ENCODE results near the gene LIN37.
"Not testable (repeated sequence)": the region's sequence is repeated elsewhere in the genome, so short reads cannot be mapped to it uniquely, and the experiment has no call there.

Gene LIN37

DNA sequence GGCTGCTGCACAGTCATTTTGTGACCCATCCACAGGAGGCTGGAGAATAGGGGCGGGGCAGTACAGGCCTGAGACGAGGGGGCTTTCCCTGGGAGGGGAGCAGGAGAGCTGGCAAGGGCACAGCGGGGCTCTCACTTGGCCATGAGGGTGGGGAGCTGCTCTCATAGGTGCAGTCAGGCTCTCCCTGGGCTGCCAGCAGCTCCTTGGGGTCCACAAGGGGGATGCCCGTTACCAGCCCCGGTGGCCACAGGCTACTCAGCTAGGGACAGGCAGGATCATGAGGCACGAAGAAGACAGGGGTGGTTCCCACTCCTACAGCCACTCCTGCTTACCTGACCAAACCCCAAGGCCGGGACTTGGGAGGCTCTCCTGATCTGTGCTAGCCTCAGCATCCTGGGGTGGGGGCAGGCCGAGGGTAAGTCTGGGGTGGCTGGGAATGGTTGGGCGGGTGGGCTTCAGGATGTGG lies 43.5 kb downstream of the LIN37 start:
- DNase-seq = no peak

DNA sequence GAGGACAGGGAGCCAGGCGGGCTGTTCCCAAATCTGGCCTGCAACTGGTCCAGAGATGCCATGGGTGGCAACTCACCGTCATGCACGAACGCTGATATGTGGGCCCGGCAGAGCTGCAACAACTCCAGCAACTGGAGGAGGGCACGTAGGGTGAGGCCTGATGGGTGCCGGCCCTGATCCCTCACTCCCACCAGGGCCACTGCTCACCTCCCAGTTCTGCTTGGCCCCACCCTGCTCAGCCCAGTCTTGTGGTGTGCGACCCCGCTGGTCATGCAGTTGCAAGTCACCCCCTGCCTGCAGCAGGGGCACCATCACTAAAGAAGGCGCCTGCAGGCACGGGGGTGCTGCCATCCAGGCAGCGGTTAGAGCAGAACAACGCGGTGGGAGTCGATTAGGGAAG lies 43.9 kb downstream of the LIN37 start:
- no peak for DNase-seq

DNA sequence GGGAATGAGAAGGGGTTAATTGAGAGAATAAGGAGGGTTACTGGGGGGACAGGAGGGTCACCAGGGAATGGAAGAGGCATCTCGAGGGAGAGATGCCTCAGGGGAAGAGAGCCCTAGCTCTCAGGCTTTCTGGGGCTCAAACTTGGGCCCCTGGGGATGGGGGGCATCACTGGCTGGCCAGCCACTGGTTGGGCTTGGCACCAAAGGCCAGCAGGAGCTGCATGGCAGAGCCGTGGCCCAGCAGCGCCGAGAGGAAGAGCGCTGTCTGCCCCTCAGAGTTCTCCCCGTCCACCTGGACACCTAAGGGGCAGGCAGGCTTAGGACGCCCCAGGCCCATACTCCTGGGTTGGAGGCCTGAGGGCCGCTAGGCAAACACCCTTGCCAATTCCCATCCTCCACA lies 44.5 kb downstream of the LIN37 start:
- DNase-seq = no peak

DNA sequence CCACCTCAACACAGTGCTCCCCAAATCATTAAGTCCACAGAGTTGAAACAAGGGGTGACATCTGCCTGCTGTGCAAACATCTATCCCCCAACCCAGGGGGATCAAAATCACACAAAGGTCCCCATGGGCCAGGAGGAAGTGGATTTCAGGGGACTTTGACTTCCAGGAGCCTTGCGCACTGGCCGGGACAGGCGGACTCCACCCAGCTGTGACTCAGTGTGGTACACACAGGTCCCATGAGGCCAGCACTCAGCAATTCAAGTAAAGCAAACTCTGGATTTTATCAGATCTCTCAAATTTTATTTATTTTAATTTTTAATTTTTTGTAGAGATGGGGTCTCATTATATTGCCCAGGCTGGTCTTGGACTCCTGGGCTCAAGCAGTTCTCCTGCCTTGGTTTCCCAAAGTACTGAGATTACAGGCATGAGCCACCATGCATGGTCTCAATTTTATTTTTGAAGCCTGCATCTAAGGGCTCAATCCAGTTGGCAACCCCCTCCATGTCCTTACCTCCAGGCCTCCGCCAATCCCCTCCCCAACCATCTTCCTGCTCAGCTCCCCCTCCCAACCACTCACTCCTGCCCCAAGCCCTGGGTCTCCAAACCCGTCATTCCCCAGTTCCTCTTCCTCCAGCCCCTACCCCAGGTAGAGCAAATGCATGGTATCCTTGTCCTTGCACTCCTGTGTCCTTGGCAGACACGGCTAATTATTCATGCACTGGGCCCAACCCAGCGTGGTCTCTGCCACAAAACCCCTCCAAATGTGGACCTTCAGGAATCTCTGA lies 45.2 kb downstream of the LIN37 start:
- no peak for DNase-seq

DNA sequence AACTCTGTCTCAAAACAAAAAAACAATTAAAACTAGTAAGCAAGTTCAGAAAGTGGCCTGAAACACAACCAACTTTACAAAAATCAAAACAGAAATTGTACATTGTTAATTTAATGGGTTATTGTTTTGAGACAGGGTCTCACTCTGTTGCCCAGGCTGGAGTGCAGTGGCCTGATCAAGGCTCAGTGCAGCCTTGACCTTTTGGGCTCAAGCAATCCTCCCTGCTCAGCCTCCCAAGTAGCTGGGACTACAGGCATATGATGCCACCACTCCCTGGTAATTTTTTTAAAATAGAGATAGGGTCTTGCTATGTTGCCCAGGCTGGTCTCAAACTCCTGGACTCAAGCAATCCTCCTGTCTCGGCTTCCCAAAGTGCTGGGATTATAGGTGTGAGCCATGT lies 47.2 kb downstream of the LIN37 start:
- DNase-seq = not testable (repeated sequence)

DNA sequence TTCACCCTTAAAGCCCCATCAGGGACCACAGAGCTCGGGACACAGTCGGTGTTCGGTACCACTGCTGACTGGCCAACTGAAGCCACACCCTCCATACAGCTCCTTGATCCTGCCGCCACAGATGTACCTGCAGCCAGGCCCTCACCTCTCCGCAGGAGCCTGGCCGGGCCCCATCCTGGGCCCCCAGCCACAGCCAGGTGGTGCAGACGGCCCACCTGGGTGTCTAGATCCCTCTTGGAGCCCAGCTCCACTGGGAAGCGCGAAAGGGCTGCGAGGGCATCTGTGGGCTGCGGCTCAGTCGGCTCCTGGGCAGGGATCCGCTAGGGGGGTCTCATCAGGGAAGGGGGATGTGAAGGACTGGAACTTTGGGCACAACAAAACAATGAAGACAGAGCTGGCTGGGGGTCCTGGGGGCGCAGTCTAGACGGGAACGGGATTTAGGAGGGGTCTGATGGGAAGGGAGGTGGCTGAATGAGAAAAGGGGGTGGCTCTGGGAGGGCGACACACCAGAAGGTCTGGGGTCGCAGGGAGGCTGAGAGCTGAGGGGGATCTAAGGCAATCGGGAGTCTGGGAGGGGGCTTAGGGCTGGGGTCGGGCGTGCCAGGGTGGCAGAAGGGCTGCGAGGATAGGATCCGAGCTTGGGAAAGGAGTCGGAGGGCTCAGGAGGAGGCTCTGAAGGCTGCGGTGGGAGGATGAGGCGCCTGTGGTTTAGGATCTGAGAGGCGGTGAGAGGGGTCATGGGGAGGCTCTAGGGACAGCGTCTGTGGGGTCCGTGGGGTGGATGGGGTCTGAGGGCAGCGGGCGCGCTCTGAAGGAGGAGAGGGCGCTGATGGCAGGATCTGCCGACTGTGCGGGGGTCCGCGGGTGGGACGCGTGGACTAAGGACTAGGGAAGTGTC lies 48.5 kb downstream of the LIN37 start:
- DNase-seq = no peak

DNA sequence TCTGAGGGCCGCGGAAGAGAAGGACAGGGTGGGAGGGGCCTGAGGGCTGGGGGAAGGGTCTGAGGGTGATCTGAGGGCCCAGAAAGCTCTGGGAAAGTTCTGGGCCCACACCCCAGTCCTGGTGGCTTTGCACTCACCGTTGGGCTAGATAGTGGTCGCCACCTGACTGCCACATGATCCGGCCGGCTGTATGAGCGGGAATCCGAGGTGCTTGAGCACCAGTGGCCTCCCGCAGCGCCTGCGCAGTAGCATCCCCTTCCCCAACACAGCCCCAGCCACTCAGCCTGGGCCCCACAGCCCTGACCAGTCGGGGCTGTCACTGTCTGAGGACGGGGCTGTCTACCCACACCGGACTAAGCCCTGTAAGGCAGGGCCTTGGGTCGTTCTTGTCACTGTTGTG lies 49.3 kb downstream of the LIN37 start:
- no peak for DNase-seq

DNA sequence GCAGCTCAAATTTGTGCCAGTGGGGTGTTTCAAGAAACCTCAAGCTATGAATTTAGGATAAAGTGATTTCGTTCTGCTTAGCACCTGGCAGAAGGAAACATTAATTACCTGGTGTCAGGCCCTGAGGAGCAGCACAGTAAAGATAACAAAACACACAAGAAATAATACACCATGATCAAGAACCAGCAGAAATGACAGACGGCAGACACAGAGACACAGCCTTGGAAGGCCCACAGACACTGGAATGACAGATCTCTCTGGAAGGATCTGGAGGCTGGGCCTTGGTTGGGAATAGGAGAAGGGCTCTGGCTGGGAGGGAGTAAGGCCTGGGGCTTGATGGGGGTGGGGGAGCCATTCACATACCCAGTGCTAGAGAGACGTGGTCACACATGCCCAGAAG lies 53.5 kb downstream of the LIN37 start:
- no peak for DNase-seq

Data from NCI-H1436 (cell line).